Muscle of leg (tissue), 11 donors: ENCODE data around the gene SLC41A3. TPM values are rescaled to one million over a fixed set of nuclear protein-coding genes. Genes with fewer than 3 reads are reported as not detected.
A peak's percentile ranks its signal among the peaks of the same experiment; 100 is the strongest.

Source experiments
- DNase-seq: peaks from one replicate; pipeline ENCODE4 v3.0.0; 2013
- H3K27ac ChIP-seq: one replicate; pipeline ENCODE4 v1.5.1; 2013; ENCODE audit warnings: mild to moderate bottlenecking, low read length, control low read depth
- H3K27me3 ChIP-seq: one replicate; pipeline ENCODE4 v1.6.1; 2013; ENCODE audit warnings: low read length; ENCODE audit not compliant: control insufficient read depth, insufficient read depth
- H3K36me3 ChIP-seq: one replicate; pipeline ENCODE4 v1.6.1; 2013; ENCODE audit warnings: low read length; ENCODE audit not compliant: control insufficient read depth, insufficient read depth
- H3K4me1 ChIP-seq: one replicate; pipeline ENCODE4 v1.6.1; 2013; ENCODE audit warnings: low read length; ENCODE audit not compliant: control insufficient read depth, insufficient read depth
- H3K4me3 ChIP-seq: one replicate; pipeline ENCODE4 v1.5.1; 2013; ENCODE audit warnings: low read length, control low read depth
- H3K9me3 ChIP-seq: replicated peaks from 2 replicates; pipeline ENCODE4 v1.6.1; 2013; ENCODE audit warnings: low read depth, low read length; ENCODE audit not compliant: control insufficient read depth
- WGBS: methylation state at CpG from one replicate; pipeline ENCODE4 v1.1.5; 2013; ENCODE audit warnings: missing lambda C conversion rate; ENCODE audit not compliant: insufficient coverage; 5-methylcytosine and 5-hydroxymethylcytosine counted together
- polyA plus RNA-seq, 8 donors: library from polyadenylated mRNA; unstranded; fragments of 120-200 nt; gene quantifications; one replicate each; pipeline versions ENCODE4 v1.2.1 to v1.2.3, GENCODE V29; 2013; ENCODE audit warnings: inconsistent platforms in 1 of 8, low replicate concordance in 1 of 8; ENCODE audit not compliant: insufficient read length in 8 of 8, insufficient read depth in 1 of 8
- total RNA-seq: library from RNA; stranded (reverse); fragments of 120-200 nt; gene quantifications from one replicate; pipeline ENCODE4 v1.2.4, GENCODE V29; 2013

SLC41A3 gene
- total and polyA plus RNA-seq, 9 donors: 31.2 to 48.3 (median 36.8) TPM

DNA sequence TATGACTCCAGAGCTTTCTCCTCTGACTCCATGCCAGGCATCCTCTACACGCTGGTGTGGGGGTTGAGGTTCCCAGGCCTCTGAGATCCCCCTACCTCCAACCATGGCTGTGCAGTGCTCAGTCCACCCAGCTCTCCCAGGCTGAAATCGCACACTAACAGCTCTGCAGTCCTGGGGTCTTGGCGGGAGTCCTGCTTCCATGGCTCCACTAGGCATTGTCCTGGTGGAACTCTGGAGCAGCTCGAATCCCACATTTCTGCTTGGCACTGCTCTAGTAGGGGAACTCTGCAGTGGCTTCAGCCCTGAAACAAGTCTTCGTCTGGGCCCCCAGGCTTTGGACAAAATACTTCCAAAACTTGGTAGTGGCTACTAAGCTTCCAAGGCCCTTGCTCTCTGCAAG lies 64.2 kb downstream of the SLC41A3 start:
- H3K27ac ChIP-seq: no peak overlapping the region
- no peaks in the 10 kb centered on the region for H3K9me3 ChIP-seq
- 75% methylated on average over 4 of the region's 5 CpGs for WGBS
- H3K36me3 ChIP-seq: peaks cover 22% of the 10 kb centered on the region
- H3K4me1 ChIP-seq: no peaks in the 10 kb centered on the region
- H3K4me3 ChIP-seq: no peak overlapping the region
- no peaks in the 10 kb centered on the region for H3K27me3 ChIP-seq
- no peak for DNase-seq

- Histone ChIP-seq H3K27ac (no peak overlapping the region), H3K36me3 (peaks cover 22% of the 10 kb centered on the region), H3K27me3 (no peaks in the 10 kb centered on the region), H3K4me3 (no peak overlapping the region), H3K9me3 (no peaks in the 10 kb centered on the region), H3K4me1 (no peaks in the 10 kb centered on the region)
- 94% methylated on average over 3 of the region's 7 CpGs for WGBS
- no peak for DNase-seq
These were observed 64.9 kb downstream of the SLC41A3 start for GRCh38 chr3:126018995-126019394.

GRCh38 chr3:126018545-126018944 lies 65.4 kb downstream of the SLC41A3 start:
- Histone ChIP-seq H3K4me3 (no peak overlapping the region), H3K27ac (no peak overlapping the region), H3K36me3 (peaks cover 24% of the 10 kb centered on the region), H3K27me3 (no peaks in the 10 kb centered on the region), H3K9me3 (no peaks in the 10 kb centered on the region), H3K4me1 (no peaks in the 10 kb centered on the region)
- DNase-seq: no peak
- 67% methylated on average over 1 of the region's 1 CpG for WGBS

GRCh38 chr3:126017362-126017761 lies 66.6 kb downstream of the SLC41A3 start:
- DNase-seq: no peak
- H3K27ac ChIP-seq: no peak overlapping the region
- no peaks in the 10 kb centered on the region for H3K4me1 ChIP-seq
- no peak overlapping the region for H3K4me3 ChIP-seq
- no peaks in the 10 kb centered on the region for H3K9me3 ChIP-seq
- no peaks in the 10 kb centered on the region for H3K27me3 ChIP-seq
- WGBS: 79% methylated on average over 7 of the region's 9 CpGs
- H3K36me3 ChIP-seq: peaks cover 30% of the 10 kb centered on the region

- no peaks in the 10 kb centered on the region for H3K4me1 ChIP-seq
- peaks cover 31% of the 10 kb centered on the region for H3K36me3 ChIP-seq
- no peak overlapping the region for H3K4me3 ChIP-seq
- no peak for DNase-seq
- H3K9me3 ChIP-seq: no peaks in the 10 kb centered on the region
- no peaks in the 10 kb centered on the region for H3K27me3 ChIP-seq
- WGBS: 100% methylated on average over 7 of the region's 8 CpGs
- no peak overlapping the region for H3K27ac ChIP-seq
These were observed 67.3 kb downstream of the SLC41A3 start for GRCh38 chr3:126016616-126017015.

- Histone ChIP-seq H3K4me1 (no peaks in the 10 kb centered on the region), H3K27ac (no peak overlapping the region), H3K4me3 (no peak overlapping the region), H3K36me3 (peaks cover 34% of the 10 kb centered on the region), H3K27me3 (no peaks in the 10 kb centered on the region), H3K9me3 (no peaks in the 10 kb centered on the region)
- WGBS: 88% methylated on average over 10 of the region's 10 CpGs
- DNase-seq: no peak
These were observed 68.8 kb downstream of the SLC41A3 start for GRCh38 chr3:126015075-126015474.

DNA sequence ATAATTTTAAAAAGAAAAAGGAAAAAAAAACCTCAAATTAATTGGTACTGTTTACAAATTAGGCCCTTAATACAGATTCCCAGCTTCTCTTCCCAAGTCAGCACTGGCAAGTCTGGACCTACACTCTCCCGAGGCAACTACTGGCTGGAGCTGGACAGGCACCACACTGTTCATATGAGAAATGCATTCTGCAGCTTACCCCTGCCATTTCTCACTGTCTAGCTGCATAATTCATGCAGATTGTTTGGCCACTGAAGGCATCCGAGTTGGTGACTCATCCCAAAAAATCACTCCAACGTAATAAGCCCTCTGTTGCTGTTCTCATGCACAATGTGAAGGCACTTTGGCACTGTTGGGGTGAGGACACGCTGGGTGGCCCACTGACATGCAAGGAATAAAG lies 69.7 kb downstream of the SLC41A3 start:
- H3K4me1 ChIP-seq: no peaks in the 10 kb centered on the region
- no peak overlapping the region for H3K27ac ChIP-seq
- no peaks in the 10 kb centered on the region for H3K9me3 ChIP-seq
- WGBS: 36% methylated on average over 4 of the region's 4 CpGs
- peaks cover 34% of the 10 kb centered on the region for H3K36me3 ChIP-seq
- DNase-seq: peak; percentile 38
- no peaks in the 10 kb centered on the region for H3K27me3 ChIP-seq
- no peak overlapping the region for H3K4me3 ChIP-seq

DNA sequence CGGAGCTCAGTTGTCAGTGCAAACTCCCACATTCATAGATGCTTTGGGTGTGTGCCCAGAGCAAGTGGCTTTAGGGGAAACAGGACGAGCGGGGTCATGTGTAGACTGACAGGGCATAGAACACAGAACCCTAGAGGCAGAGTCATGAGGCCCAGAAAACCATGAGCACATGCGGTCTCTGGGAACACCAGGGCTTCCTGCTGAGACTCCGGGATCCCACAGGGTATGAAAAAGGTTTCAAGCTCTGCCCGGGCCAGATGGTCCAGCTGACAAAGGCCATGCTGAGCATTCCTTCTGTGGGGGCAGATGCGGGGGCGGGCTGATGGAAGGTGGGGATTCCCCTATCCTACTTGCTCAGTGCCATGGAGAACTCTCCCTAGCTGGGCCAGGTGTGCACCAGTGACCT lies 70.2 kb downstream of the SLC41A3 start:
- Histone ChIP-seq H3K9me3 (no peaks in the 10 kb centered on the region), H3K27me3 (no peaks in the 10 kb centered on the region), H3K4me3 (no peak overlapping the region), H3K27ac (no peak overlapping the region), H3K4me1 (no peaks in the 10 kb centered on the region), H3K36me3 (peaks cover 35% of the 10 kb centered on the region)
- no peak for DNase-seq
- WGBS: 100% methylated on average over 3 of the region's 8 CpGs

GRCh38 chr3:126009181-126009580 lies 74.7 kb downstream of the SLC41A3 start:
- Histone ChIP-seq H3K9me3 (no peaks in the 10 kb centered on the region), H3K4me3 (no peak overlapping the region), H3K4me1 (no peaks in the 10 kb centered on the region), H3K27me3 (no peaks in the 10 kb centered on the region), H3K27ac (no peak overlapping the region), H3K36me3 (peaks cover 45% of the 10 kb centered on the region)
- DNase-seq: no peak
- 80% methylated on average over 3 of the region's 3 CpGs for WGBS

DNA sequence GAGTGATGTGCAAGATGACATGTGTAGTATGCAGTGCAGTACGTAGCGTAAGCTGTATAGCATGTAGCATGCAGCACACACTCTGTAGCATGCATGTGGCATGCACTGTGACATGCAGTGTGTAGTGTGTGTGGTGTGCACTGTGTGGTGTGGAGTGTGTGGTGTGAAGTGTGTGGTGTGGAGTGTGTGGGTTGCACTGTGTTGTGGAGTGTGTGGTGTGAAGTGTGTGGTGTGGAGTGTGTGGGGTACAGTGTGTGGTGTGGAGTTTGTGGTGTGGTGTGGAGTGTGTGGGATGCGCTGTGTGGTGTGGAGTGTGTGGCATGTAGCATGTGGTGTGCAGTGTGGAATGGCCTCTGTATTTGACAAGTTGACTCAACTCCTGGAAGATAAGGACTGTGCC lies 75.7 kb downstream of the SLC41A3 start:
- 97% methylated on average over 3 of the region's 3 CpGs for WGBS
- H3K36me3 ChIP-seq: peaks cover 44% of the 10 kb centered on the region

DNA sequence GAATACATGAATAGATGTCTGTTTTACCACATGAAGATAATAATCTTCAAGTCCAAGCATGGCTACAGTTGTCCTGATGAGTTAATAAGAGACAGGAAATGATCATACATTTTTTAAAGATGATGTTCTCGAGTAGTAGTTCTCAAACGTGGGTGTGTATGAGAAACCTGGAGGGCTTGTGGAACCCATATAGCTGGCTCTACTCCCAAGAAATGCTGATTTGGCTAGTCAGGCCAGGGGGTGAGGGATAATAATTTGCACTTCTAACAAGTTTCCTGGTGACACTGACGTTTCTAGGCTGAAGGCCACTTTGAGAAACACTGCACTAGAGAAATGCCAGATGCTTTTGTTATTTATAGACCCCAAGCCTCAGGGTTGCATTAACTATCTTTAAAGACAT lies 78.0 kb downstream of the SLC41A3 start:
- Histone ChIP-seq H3K9me3 (no peaks in the 10 kb centered on the region), H3K36me3 (peaks cover 37% of the 10 kb centered on the region), H3K4me3 (no peak overlapping the region), H3K27me3 (no peaks in the 10 kb centered on the region), H3K4me1 (no peaks in the 10 kb centered on the region), H3K27ac (no peak overlapping the region)
- no CpG with 5 or more reads among the region's 3 CpGs for WGBS
- no peak for DNase-seq

More for the DNA sequence above, 75.7 kb downstream of the SLC41A3 start:
- Histone ChIP-seq H3K27me3 (no peaks in the 10 kb centered on the region), H3K4me3 (no peak overlapping the region), H3K4me1 (no peaks in the 10 kb centered on the region), H3K9me3 (no peaks in the 10 kb centered on the region), H3K27ac (no peak overlapping the region)
- DNase-seq: no peak
